CD14-positive monocyte (primary cell): Measurements from ENCODE around the gene MAD1L1. TPM values are rescaled to one million over a fixed set of nuclear protein-coding genes. Genes with fewer than 3 reads are reported as not detected.

Source experiments
- DNase-seq, 3 donors: peaks; one replicate each; pipeline ENCODE4 v3.0.0-alpha.2; 2011 to 2022
- H2AFZ ChIP-seq: 2 replicates; pipeline ENCODE4 v1.6.0; 2012; ENCODE audit warnings: mild to moderate bottlenecking, low read depth, low read length, inconsistent platforms; ENCODE audit not compliant: insufficient read depth, poor library complexity, severe bottlenecking
- H3K27ac ChIP-seq, 2 donors: 1 replicate in 1 of 2; 2 replicates in 1 of 2; pipeline ENCODE4 v1.5.1; 2012 to 2013; ENCODE audit warnings: low read length in 2 of 2, control low read depth in 1 of 2, inconsistent platforms in 1 of 2, low read depth in 1 of 2, mild to moderate bottlenecking in 1 of 2
- H3K27me3 ChIP-seq, 2 donors: one replicate each; pipeline versions ENCODE4 v1.6.0 to v1.6.1; 2011 to 2013; ENCODE audit warnings: low read length in 2 of 2; ENCODE audit not compliant: control insufficient read depth in 2 of 2, insufficient read depth in 2 of 2
- H3K36me3 ChIP-seq, 2 donors: replicated peaks in 1 of 2; 1 replicate in 1 of 2; 2 replicates in 1 of 2; pipeline versions ENCODE4 v1.5.1 to v1.6.1; 2012 to 2013; ENCODE audit warnings: low read length in 2 of 2, control low read depth in 1 of 2, inconsistent platforms in 1 of 2, mild to moderate bottlenecking in 1 of 2; ENCODE audit not compliant: insufficient read depth in 2 of 2, control insufficient read depth in 1 of 2
- H3K4me1 ChIP-seq, 2 donors: 1 replicate in 1 of 2; 2 replicates in 1 of 2; pipeline versions ENCODE4 v1.5.1 to v1.6.1; 2012 to 2013; ENCODE audit warnings: low read length in 2 of 2, control low read depth in 1 of 2, inconsistent platforms in 1 of 2, mild to moderate bottlenecking in 1 of 2, moderate library complexity in 1 of 2; ENCODE audit not compliant: insufficient read depth in 2 of 2, control insufficient read depth in 1 of 2
- H3K4me2 ChIP-seq: replicated peaks from 2 replicates; pipeline ENCODE3; 2012; ENCODE audit warnings: low read length, moderate library complexity, mild to moderate bottlenecking; ENCODE audit not compliant: poor library complexity, severe bottlenecking; ENCODE audit errors: extremely low read depth
- H3K4me3 ChIP-seq, 3 experiments: fragments of 200-600 bp in 1 of 3; sonication (generic) in 1 of 3; replicated peaks in 1 of 3; 1 replicate in 2 of 3; 2 replicates in 1 of 3; pipeline ENCODE4 v1.5.1; 2011 to 2013; ENCODE audit warnings: low read length in 3 of 3, mild to moderate bottlenecking in 3 of 3, control low read depth in 2 of 3, low read depth in 2 of 3, inconsistent platforms in 1 of 3, moderate library complexity in 1 of 3
- H3K79me2 ChIP-seq: 2 replicates; pipeline ENCODE4 v1.6.0; 2012; ENCODE audit warnings: mild to moderate bottlenecking, control low read depth, inconsistent platforms, low read length, moderate library complexity; ENCODE audit not compliant: insufficient read depth
- H3K9ac ChIP-seq: 2 replicates; pipeline ENCODE4 v1.6.0; 2017; ENCODE audit warnings: low read length, mild to moderate bottlenecking; ENCODE audit not compliant: insufficient read depth, poor library complexity, severe bottlenecking
- H3K9me3 ChIP-seq, 2 donors: replicated peaks in 1 of 2; 1 replicate in 1 of 2; 2 replicates in 1 of 2; pipeline versions ENCODE4 v1.5.1 to v1.6.1; 2012 to 2013; ENCODE audit warnings: low read length in 2 of 2, control low read depth in 1 of 2; ENCODE audit not compliant: control insufficient read depth in 1 of 2, insufficient read depth in 1 of 2
- H4K20me1 ChIP-seq: 2 replicates; pipeline ENCODE4 v1.6.0; 2012; ENCODE audit warnings: mild to moderate bottlenecking, low read length, control low read depth, moderate library complexity; ENCODE audit not compliant: insufficient read depth
- H3K27ac Mint-ChIP-seq, 7 donors: one replicate each; pipeline ENCODE4 v1.8.0; 2020; ENCODE audit warnings: mild to moderate bottlenecking in 7 of 7, mixed read lengths in 7 of 7, moderate library complexity in 6 of 7, inconsistent platforms in 2 of 7
- H3K27me3 Mint-ChIP-seq, 3 donors: one replicate each; pipeline ENCODE4 v1.8.0; 2021 to 2022; ENCODE audit warnings: low read depth in 3 of 3, mild to moderate bottlenecking in 3 of 3, mixed read lengths in 3 of 3, moderate library complexity in 3 of 3, inconsistent platforms in 1 of 3
- H3K36me3 Mint-ChIP-seq, 2 donors: one replicate each; pipeline ENCODE4 v1.8.0; 2020; ENCODE audit warnings: mixed read lengths in 2 of 2, inconsistent platforms in 1 of 2, mild to moderate bottlenecking in 1 of 2
- H3K4me1 Mint-ChIP-seq: one replicate; pipeline ENCODE4 v1.8.0; 2020; ENCODE audit warnings: mild to moderate bottlenecking, mixed read lengths
- H3K4me3 Mint-ChIP-seq, 2 donors: one replicate each; pipeline ENCODE4 v1.8.0; 2020; ENCODE audit warnings: mild to moderate bottlenecking in 2 of 2, mixed read lengths in 2 of 2, moderate library complexity in 1 of 2
- H3K9me3 Mint-ChIP-seq, 7 donors: one replicate each; pipeline ENCODE4 v1.8.0; 2020 to 2022; ENCODE audit warnings: mixed read lengths in 7 of 7, mild to moderate bottlenecking in 6 of 7, moderate library complexity in 6 of 7, inconsistent platforms in 2 of 7
- WGBS: methylation state at CpG from one replicate; pipeline ENCODE4 v1.1.5; 2013; ENCODE audit warnings: missing lambda C conversion rate; ENCODE audit not compliant: insufficient coverage; 5-methylcytosine and 5-hydroxymethylcytosine counted together
- intact Hi-C, 2 donors: fragments of 100-400 bp; cut with micrococcal nuclease; formaldehyde crosslinking; loops; one replicate each; pipeline versions ENCODE4 v1.15.0 to v1.15.1; 2023
- polyA plus RNA-seq, 3 donors: library from polyadenylated mRNA; depleted of rRNA in 1 of 3; unstranded in 2 of 3; stranded (reverse) in 1 of 3; fragments of 300-500 nt in 2 of 3; fragments of >200 nt in 1 of 3; fragmentation: Illumina TruSeq in 2 of 3; gene quantifications; 1 replicate in 2 of 3; 2 replicates in 1 of 3; pipeline ENCODE4 v1.2.3, GENCODE V29; 2012 to 2021
- TF ChIP-seq, protein P1 (sequence below): fragments of 200-600 bp; IDR thresholded peaks from one replicate; pipeline ENCODE4 v1.8.0; 2022; ENCODE audit warnings: antibody characterized with exemption, mild to moderate bottlenecking

The MAD1L1 gene
- polyA plus RNA-seq, 3 donors: 22.0 to 39.4 (median 33.2) TPM

DNA sequence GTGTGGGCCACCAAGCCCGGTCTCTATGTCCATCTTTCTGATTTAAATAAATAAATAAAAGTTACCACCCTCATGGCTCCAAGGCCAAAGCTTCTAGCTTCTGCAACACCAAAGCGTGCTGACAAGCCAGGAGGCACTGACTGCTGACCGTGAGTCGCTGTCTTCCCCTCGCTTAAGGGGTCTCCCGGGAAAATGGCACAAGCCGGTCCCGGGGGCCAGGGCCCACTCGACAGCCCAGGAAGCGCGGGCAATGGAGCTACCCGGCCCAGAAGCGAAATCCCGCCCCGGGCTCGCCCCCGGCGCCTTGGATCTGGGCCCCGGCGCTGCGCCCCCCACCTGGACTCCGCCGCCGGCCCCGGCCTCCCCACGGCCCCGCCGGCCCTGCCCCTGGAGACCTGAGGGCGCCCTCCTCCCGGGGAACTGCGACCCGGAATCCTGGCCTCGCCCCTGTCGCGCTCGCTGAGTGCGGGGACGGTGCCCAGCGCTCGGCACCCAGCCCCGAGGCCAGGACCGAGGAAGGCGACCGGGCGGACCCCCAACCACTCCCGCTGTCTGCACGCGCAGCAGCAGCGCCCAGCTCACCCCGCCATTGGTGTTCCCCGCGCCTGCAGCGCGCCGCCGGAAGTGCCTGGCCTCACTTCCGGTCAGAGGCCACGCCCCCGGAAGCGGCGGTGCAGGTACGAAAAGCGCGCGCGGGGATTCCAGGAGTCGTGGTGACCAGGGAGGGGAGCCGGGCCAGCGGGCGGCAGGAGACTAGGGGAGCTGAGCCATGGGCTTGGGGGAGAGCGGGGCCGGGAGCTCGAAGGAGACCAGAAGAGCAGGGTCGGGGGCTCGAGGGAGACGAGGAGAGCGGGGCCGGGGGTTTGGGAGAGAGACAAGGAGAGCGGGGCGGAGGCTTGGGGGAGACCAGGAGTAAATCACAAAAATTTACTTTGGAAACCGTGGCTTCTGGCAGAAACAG lies 9.1 kb upstream of the MAD1L1 start, which contains the start of the genes MRM2 and NUDT1:
MRM2 (minus strand) TSS at position 626 of the 961 bp plus-strand sequence; CDS start at position 590, 36 bp downstream.
NUDT1 (plus strand) TSS at position 647 of the 961 bp plus-strand sequence. CDS start 2,349 bp downstream, outside the sequence.
- peaks cover 0 to 6% (median 0%) of the 10 kb centered on the region in 3 donors for H3K27me3 Mint-ChIP-seq
- Histone ChIP-seq H3K9me3 (no peaks in the 10 kb centered on the region), H3K4me3 (peak within 1 kb of the TSS; percentile 77 to 93 (median 86)), H3K4me2 (peak within 1 kb of the TSS; percentile 90), H2AFZ (peak within 1 kb of the TSS; percentile 88), H3K9ac (peak within 1 kb of the TSS; percentile 91), H3K36me3 (peaks cover 12 to 18% of the 10 kb centered on the region in 2 donors), H4K20me1 (peaks cover 4% of the 10 kb centered on the region), H3K79me2 (peaks cover 52% of the 10 kb centered on the region), H3K4me1 (peaks cover 74 to 77% of the 10 kb centered on the region in 2 donors), H3K27me3 (no peaks in the 10 kb centered on the region), H3K27ac (peak within 1 kb of the TSS; percentile 37 to 82)
- peak within 1 kb of the TSS; percentile 79 to 95 (median 90) for H3K27ac Mint-ChIP-seq
- peaks cover 0 to 3% (median 2%) of the 10 kb centered on the region in 7 donors for H3K9me3 Mint-ChIP-seq
- peaks cover 20 to 38% of the 10 kb centered on the region in 2 donors for H3K36me3 Mint-ChIP-seq
- peaks cover 76% of the 10 kb centered on the region for H3K4me1 Mint-ChIP-seq
- DNase-seq: peak; percentile 67 to 81 (median 77)
- under 1% methylated on average over 68 of the region's 81 CpGs for WGBS
- TF ChIP-seq, protein P1, sequence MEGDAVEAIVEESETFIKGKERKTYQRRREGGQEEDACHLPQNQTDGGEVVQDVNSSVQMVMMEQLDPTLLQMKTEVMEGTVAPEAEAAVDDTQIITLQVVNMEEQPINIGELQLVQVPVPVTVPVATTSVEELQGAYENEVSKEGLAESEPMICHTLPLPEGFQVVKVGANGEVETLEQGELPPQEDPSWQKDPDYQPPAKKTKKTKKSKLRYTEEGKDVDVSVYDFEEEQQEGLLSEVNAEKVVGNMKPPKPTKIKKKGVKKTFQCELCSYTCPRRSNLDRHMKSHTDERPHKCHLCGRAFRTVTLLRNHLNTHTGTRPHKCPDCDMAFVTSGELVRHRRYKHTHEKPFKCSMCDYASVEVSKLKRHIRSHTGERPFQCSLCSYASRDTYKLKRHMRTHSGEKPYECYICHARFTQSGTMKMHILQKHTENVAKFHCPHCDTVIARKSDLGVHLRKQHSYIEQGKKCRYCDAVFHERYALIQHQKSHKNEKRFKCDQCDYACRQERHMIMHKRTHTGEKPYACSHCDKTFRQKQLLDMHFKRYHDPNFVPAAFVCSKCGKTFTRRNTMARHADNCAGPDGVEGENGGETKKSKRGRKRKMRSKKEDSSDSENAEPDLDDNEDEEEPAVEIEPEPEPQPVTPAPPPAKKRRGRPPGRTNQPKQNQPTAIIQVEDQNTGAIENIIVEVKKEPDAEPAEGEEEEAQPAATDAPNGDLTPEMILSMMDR: no peak
- H3K4me3 Mint-ChIP-seq: peak within 1 kb of the TSS; percentile 91 to 92
- intact Hi-C loops: loop anchor here (1.0 to 5.0 kb wide), 2 partner anchors 10 to 70 kb away; partner anchors contain the start of genes SNX8 (in 2 of the 2) and MAD1L1 (in 1 of the 2)

DNA sequence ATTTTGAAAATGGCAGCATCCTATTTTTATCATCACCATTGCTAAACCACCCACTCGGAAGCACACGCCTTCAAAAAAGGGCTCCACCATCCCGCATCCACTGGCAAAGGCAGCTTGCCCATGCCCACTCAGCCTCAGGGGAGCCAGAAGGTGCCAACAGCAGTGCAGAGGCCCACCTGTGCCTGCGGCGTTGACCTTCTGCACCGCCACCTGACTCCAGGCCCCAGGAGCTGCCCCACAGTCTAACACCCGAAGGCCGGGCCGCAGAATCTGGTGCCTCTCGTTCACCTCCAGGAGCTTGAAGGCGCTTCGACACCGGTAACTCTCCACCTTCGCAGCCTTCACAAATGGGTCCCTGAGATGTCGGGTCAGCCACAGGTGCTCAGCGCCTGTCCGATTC lies 6.5 kb upstream of the MAD1L1 start:
- 95% methylated on average over 17 of the region's 17 CpGs for WGBS
- Histone ChIP-seq H3K4me2 (no peak overlapping the region), H3K9ac (no peak overlapping the region), H3K27ac (peak overlapping the region; percentile 6 to 33), H3K4me1 (peaks cover 53 to 59% of the 10 kb centered on the region in 2 donors), H3K36me3 (peaks cover 27 to 34% of the 10 kb centered on the region in 2 donors), H3K27me3 (no peaks in the 10 kb centered on the region), H2AFZ (no peak overlapping the region), H3K79me2 (peaks cover 72% of the 10 kb centered on the region), H3K4me3 (no peak overlapping the region), H3K9me3 (no peaks in the 10 kb centered on the region), H4K20me1 (peaks cover 4% of the 10 kb centered on the region)
- no peak for DNase-seq
- Mint-ChIP-seq H3K9me3 (peaks cover 0 to 3% (median 2%) of the 10 kb centered on the region in 7 donors), H3K4me1 (peaks cover 57% of the 10 kb centered on the region), H3K36me3 (peaks cover 31 to 49% of the 10 kb centered on the region in 2 donors), H3K27ac (peak overlapping the region in 4 of 7 donors; percentile 37 to 80 (median 66)), H3K27me3 (peaks cover 0 to 2% (median 0%) of the 10 kb centered on the region in 3 donors), H3K4me3 (no peak overlapping the region)
- intact Hi-C loops: no loop called here
- TF ChIP-seq, protein P1: no peak
